Activated CD4-positive, CD25-positive, alpha-beta regulatory T cell treated with anti-CD3 and anti-CD28 coated beads, Interleukin-2, amount 50 U/mL, for 24 hours (primary cell): Measurements from ENCODE around the gene PHF12.
"Not testable (repeated sequence)": the region's sequence is repeated elsewhere in the genome, so short reads cannot be mapped to it uniquely, and the experiment has no call there.

Source experiments
- ATAC-seq, 2 donors: fragments of 150-1000 bp; cut with Tn5 transposase; one replicate each; pipeline ENCODE4 v1.10.0; 2021; ENCODE audit warnings: mild to moderate bottlenecking in 1 of 2, moderate library complexity in 1 of 2

The PHF12 gene

DNA sequence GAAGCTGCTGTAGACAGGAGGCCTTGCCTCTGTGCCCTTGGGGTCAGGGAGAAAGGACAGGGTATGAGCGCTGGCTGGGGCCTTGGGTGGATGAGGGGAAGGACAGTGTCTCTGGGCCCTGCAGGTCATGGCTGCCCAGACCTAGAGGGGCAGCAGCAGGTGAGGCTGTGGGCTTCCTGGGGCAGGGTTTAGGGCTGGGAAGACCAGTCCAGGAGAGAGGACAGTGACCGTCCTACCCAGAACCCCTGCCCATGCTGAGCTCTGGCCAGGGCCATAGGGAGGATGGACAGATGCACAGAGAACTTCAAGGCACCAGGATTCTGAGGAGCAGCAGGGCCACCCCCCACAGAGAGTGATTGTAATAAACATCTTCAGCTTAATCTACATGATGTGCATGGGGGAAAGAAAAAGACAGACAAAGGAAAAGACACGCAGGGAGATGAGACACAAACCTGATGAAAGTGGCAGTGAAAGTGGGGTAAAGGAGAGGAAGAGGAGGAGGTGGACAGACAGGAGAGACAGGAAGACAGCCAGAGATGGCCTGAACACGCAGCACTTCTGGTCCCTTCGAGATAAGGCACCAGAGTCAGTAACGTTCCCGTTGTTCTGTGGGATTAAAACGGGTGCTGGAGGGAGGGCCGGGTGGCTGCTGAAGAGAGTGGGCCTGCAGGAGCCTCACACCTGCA is 71.3 kb downstream of the PHF12 start:
- no peak for ATAC-seq

- ATAC-seq = no peak
These were observed 72.3 kb downstream of the PHF12 start for GRCh38 chr17:28878981-28879380.

GRCh38 chr17:28878158-28878910 is 73.0 kb downstream of the PHF12 start:
- peak; percentile 17 to 33 for ATAC-seq

DNA sequence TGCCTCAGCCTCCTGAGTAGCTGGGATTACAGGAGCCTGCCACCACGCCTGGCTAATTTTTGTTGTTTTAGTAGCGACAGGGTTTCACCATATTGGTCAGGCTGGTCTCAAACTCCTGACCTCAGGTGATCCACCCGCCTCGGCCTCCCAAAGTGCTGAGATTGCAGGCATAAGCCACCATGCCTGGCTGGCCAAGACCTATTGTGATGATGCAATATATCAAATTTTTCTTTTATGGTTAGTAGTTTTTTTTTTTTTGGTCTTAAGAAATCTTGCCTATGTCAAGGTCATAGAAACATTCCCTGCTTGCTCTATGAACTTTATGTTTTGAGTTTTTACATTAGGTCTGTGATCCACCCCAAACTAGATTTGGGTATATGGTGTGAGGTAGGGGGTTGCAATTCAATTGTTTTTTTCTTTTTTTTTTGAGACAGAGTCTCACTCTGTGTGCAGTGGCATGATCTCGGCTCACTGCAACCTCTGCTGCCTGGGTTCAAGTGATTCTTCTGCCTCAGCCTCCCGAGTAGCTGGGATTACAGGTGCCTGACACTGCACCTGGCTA is 74.1 kb downstream of the PHF12 start:
- ATAC-seq = not testable (repeated sequence)

DNA sequence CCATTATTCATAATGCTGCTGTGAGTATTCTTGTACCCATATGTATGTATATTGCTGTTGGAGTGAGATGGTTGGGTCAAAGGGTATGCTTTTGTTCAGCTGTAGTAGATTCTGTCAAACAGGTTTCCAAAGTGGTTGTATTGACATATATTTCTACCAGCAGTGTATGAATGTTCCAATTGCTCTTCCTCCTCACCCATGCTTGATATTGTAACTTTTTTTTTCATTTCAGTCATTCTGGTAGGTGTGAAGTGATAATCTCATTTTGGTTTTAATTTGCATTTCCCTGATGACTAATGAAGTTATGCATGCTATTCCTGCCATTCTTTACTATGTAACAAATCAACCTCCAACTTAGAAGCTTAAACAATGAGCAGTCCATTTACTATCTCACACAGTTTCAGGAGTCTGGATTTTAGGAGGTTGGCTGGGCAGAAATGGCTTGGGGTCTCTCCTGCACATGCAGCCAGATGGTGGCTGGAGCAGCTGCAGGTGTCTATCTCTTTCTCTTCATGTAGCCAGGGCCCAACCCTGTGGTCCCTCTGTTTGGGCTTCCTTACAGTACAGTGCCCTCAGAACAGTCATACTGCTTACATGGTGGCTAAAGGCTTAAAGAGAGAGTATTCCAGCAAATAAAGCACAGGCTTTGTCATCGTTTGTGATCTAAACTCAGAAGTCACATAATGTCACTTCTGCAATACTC is 75.3 kb downstream of the PHF12 start:
- ATAC-seq = peak; percentile 57 to 63

- ATAC-seq = no peak
These were observed 76.6 kb downstream of the PHF12 start for GRCh38 chr17:28874750-28875149.

- ATAC-seq = no peak
These were observed 77.5 kb downstream of the PHF12 start for GRCh38 chr17:28873839-28874238.

DNA sequence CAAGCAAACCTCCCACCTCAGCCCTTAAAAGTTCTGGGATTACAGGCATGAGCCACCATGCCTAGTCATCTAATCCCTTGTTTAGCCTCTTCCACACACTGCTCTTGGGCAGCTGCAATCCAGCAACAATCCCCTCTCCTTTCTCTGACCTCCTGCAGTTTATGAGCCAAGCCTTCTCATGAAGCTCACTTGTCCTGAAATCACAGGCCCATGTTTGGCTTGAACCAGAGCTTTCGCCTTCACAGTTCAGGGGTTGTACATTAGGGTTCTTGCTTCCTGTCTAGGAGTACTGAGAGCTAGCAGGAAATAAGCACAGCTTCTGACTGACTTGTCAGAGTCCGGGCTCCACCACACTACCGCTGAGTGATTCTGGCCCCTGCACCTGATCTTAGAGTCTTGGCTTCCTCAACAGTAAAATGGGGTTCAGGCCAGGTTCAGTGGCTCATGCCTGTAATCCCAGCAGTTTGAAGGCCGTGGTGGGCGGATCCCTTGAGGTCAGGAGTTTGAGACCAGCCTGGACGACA is 80.2 kb downstream of the PHF12 start:
- ATAC-seq = peak; percentile 85 to 87

- no peak for ATAC-seq
These were observed 84.0 kb downstream of the PHF12 start for GRCh38 chr17:28867276-28867675.

DNA sequence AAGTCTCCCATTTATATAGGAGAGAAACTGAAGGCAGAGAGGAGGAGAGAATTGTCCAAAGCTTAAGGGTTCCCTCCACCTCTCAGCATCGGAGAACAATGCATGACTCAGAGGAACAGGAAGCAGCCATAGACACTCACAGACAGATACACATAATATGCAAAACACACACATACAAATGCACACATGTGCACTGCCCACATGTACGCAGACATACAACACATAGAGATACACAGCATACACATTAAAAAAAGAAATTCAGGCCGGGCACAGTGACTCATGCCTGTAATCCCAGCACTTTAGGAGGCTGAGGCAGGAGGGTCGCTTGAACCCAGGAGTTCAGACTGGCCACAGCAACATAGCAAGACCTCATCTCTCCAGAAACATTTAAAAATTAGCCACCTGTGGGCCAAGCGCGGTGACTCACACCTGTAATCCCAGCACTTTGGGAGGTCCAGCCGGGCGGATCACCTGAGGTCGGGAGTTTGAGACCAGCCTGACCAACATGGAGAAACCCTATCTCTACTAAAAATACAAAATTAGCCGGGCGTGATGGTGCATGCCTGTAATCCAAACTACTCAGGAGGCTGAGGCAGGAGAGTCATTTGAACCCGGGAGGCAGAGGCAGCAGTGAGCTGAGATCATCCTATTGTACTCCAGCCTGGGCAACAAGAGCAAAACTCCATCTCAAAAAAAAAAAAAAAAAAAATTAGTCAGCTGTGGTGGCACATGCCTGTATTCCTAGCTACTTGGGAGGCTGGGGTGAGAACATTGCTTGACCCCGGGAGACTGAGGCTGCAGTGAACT is 85.2 kb downstream of the PHF12 start:
- peak; percentile 25 to 53 for ATAC-seq

DNA sequence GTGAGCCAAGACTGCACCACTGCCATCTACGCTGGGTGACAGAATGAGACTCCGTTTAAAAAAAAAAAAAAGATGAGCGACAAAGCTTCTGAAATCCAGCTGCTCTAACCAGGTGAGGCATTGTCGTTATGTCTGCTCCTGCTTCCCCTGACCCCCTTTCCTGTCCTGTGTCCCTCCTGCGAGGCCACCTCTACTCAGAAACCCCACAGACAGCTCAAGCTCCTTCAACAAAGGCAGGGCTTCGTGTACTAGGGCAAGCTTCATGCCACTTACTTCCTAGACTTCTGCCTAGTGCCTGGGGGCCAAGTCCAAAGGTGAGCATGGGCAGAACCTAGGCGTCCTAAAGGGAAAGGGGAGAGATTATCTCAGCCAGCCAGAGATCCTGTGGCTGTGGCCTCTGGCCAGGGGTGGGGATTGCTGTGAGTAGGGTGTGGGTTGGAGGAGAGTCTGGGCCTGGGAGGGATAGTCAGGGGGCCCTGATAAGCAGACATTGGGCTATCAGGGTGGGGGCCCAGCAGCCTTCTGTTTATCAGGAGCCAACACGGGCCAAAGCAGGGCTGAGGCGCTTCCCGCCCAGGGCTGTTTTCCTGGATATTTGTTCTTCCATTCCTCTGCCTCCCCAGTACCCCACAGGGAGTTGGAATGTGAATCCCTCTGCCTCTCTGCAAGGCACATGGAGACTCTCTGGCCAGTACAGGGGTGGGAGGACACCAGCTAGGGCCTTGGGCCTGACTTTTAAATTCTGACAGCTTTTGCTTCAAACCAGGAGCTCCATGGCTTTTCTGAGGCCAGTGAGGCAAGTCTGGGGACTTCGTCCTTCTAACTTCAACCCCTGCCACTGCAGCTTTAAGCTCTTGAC is 86.1 kb downstream of the PHF12 start:
- ATAC-seq = no peak

- no peak for ATAC-seq
These were observed 87.4 kb downstream of the PHF12 start for GRCh38 chr17:28863953-28864352.

DNA sequence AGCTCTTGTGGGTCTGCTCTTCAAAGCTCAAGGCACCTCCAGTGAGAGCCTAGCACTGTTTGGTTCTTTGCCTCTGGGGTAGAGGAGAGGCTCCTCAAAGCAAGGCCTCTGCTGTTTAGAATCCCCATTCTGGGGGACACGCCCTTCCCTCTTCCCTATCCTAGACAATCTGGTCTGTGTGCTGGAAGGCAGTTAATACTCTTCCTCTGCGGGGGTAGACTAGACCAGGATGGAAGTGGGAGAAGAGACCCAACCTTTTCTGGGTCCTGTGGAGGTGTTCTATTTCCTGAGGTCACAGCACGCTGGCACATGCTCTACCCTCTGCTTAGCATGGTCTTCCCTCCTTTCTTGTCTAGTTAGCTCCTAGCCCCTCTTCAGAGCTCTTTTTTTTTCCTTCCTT is 88.8 kb downstream of the PHF12 start:
- no peak for ATAC-seq

GRCh38 chr17:28861393-28862203 is 89.7 kb downstream of the PHF12 start:
- no peak for ATAC-seq

GRCh38 chr17:28860363-28860808 is 90.9 kb downstream of the PHF12 start:
- no peak for ATAC-seq

GRCh38 chr17:28858801-28859355 is 92.4 kb downstream of the PHF12 start:
- ATAC-seq = no peak

- no peak for ATAC-seq
These were observed 93.2 kb downstream of the PHF12 start for GRCh38 chr17:28857905-28858800.

GRCh38 chr17:28856028-28856574 is 95.2 kb downstream of the PHF12 start:
- ATAC-seq = no peak

GRCh38 chr17:28855336-28855679 is 96.0 kb downstream of the PHF12 start:
- ATAC-seq = no peak
